Mesendoderm (in vitro differentiated cells): ENCODE measurements around the gene LRRC26. TPM values are rescaled to one million over a fixed set of nuclear protein-coding genes. Genes with fewer than 3 reads are reported as not detected.

Experiments used
- DNase-seq: peaks from one replicate; pipeline ENCODE4 v3.0.0; 2013
- H2AK5ac ChIP-seq: 2 replicates; pipeline ENCODE4 v1.6.1; 2013; ENCODE audit warnings: low read length, inconsistent platforms
- H2BK120ac ChIP-seq: 2 replicates; pipeline ENCODE4 v1.6.1; 2013; ENCODE audit warnings: low read depth, mild to moderate bottlenecking, low read length, moderate library complexity, mixed read lengths
- H2BK15ac ChIP-seq: replicated peaks from 2 replicates; pipeline ENCODE4 v1.6.1; 2013; ENCODE audit warnings: low read depth, mild to moderate bottlenecking, moderate library complexity
- H2BK5ac ChIP-seq: 2 replicates; pipeline ENCODE4 v1.6.1; 2013; ENCODE audit warnings: low read length, inconsistent platforms
- H3K18ac ChIP-seq: 2 replicates; pipeline ENCODE4 v1.6.1; 2013; ENCODE audit warnings: mild to moderate bottlenecking, low read length, mixed read lengths
- H3K23ac ChIP-seq: one replicate; pipeline ENCODE4 v1.6.1; 2013; ENCODE audit warnings: low read length
- H3K27ac ChIP-seq: 2 replicates; pipeline ENCODE4 v1.5.1; 2013; ENCODE audit warnings: low read depth, mild to moderate bottlenecking, inconsistent platforms, low read length, moderate library complexity
- H3K27me3 ChIP-seq: 2 replicates; pipeline ENCODE4 v1.6.1; 2013; ENCODE audit warnings: low read length, control low read depth, mild to moderate bottlenecking, inconsistent platforms; ENCODE audit not compliant: insufficient read depth, poor library complexity
- H3K36me3 ChIP-seq: 2 replicates; pipeline ENCODE4 v1.6.1; 2013; ENCODE audit warnings: low read length, inconsistent platforms; ENCODE audit not compliant: control insufficient read depth, insufficient read depth
- H3K4ac ChIP-seq: one replicate; pipeline ENCODE4 v1.6.1; 2013; ENCODE audit warnings: low read depth, mild to moderate bottlenecking, low read length, moderate library complexity
- H3K4me1 ChIP-seq: 2 replicates; pipeline ENCODE4 v1.6.1; 2013; ENCODE audit warnings: low read depth, low read length, inconsistent platforms; ENCODE audit not compliant: control insufficient read depth
- H3K4me2 ChIP-seq: 2 replicates; pipeline ENCODE4 v1.6.1; 2013; ENCODE audit warnings: low read length
- H3K4me3 ChIP-seq: 2 replicates; pipeline ENCODE4 v1.5.1; 2013; ENCODE audit warnings: mild to moderate bottlenecking, low read length
- H3K56ac ChIP-seq: one replicate; pipeline ENCODE4 v1.6.1; 2013; ENCODE audit warnings: low read length
- H3K79me1 ChIP-seq: 2 replicates; pipeline ENCODE4 v1.6.1; 2013; ENCODE audit warnings: low read length, inconsistent platforms
- H3K79me2 ChIP-seq: 2 replicates; pipeline ENCODE4 v1.6.1; 2013; ENCODE audit warnings: mild to moderate bottlenecking, low read length; ENCODE audit not compliant: control insufficient read depth, insufficient read depth
- H3K9ac ChIP-seq: 2 replicates; pipeline ENCODE4 v1.6.1; 2013; ENCODE audit warnings: low read length, inconsistent platforms
- H4K5ac ChIP-seq: one replicate; pipeline ENCODE4 v1.6.1; 2013; ENCODE audit warnings: low read length
- H4K8ac ChIP-seq: one replicate; pipeline ENCODE4 v1.6.1; 2013; ENCODE audit warnings: low read depth, mild to moderate bottlenecking, control low read depth, low read length, moderate library complexity
- WGBS: extraction: QIAGEN DNeasy Blood & Tissue Kit; methylation state at CpG from one replicate; pipeline ENCODE4 v1.1.7; 2013; ENCODE audit warnings: low lambda C conversion rate, missing lambda C conversion rate; ENCODE audit not compliant: insufficient coverage; ENCODE audit errors: extremely low coverage; 5-methylcytosine and 5-hydroxymethylcytosine counted together
- polyA plus RNA-seq, 2 experiments: library from polyadenylated mRNA; stranded (reverse); fragments of 200-250 nt; gene quantifications; one replicate each; pipeline ENCODE4 v1.2.3, GENCODE V29; 2013

Gene LRRC26
- polyA plus RNA-seq (2013, experiment 1 of 2) = 0.08 TPM
- 0.07 TPM for polyA plus RNA-seq (2013, experiment 2 of 2)

DNA sequence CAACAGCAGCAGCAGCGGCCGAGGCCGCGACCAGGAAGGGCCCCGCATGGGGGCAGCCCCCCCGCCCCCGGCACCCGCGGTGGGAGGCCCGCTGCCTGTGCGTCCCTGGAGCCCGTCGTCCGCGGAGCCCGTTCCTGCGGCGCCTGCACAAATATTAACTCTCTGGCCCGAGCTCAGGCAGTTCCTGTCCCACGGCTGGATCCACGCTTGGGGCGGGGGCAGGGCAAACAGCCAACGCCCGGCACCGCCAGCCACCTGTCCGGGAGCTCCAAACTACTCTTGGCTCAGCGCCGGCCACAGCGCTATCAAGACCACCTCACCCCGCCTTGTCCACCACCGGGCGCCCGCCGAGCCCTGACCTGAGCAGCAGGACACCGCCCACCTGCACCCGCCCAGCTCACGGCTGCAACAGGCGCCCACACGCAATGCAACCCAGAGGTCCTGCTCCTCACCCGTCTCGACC, at the start of gene LRRC26:
Gene LRRC26, minus strand, starts transcription at position 156 of the 463 bp plus-strand sequence. Its CDS starts 108 bp downstream, at position 48.
- no peak within 1 kb of the TSS for H3K27ac ChIP-seq
- no peak within 1 kb of the TSS for H3K4me3 ChIP-seq

DNA sequence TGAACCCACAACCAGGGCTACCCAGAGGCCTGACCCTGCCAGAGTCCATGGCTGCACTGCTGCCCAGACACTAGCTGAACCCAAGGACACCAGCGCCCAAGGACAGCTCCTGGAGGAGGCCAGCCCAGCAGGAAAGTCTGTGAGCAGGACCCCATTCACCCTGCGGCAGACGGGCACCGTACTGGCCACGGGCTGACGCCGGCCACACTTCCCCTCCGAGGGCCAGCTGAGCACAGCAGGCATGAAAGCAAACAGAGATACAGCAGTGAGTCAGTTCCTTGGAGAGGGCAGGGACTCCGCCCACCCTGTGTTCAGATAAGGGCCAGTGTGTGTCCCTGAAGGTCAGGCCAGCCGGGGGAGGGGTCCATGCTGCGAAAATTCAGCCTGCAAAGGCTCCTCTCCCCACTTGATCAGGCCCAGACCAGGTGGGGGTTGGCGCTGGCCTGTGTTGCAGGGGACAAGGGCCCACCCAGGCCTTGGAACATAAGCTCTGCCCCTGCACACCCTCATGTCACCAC, 49.0 kb upstream of the LRRC26 start:
- Histone ChIP-seq H3K27ac (no peak overlapping the region), H2BK15ac (no peak overlapping the region), H3K27me3 (peaks cover 2% of the 10 kb centered on the region), H3K23ac (no peak overlapping the region), H3K36me3 (peaks cover 1% of the 10 kb centered on the region), H3K79me1 (no peaks in the 10 kb centered on the region), H3K9ac (peak overlapping the region; percentile 29), H2BK120ac (no peak overlapping the region), H4K8ac (no peak overlapping the region), H3K79me2 (no peaks in the 10 kb centered on the region), H3K4ac (no peak overlapping the region), H2BK5ac (peak overlapping the region; percentile 50), H4K5ac (no peak overlapping the region), H3K18ac (no peak overlapping the region), H3K4me2 (no peak overlapping the region), H3K4me1 (peaks cover 5% of the 10 kb centered on the region), H2AK5ac (no peak overlapping the region), H3K4me3 (no peak overlapping the region), H3K56ac (peak overlapping the region; percentile 67)
- DNase-seq = peak; percentile 78
- WGBS = no CpG with 5 or more reads among the region's 12 CpGs

More for the DNA sequence above, at the start of gene LRRC26:
- no peaks in the 10 kb centered on the region for H3K36me3 ChIP-seq
- no peak within 1 kb of the TSS for H4K8ac ChIP-seq
- H2BK5ac ChIP-seq = no peak within 1 kb of the TSS
- peaks cover 32% of the 10 kb centered on the region for H3K27me3 ChIP-seq
- H4K5ac ChIP-seq = no peak within 1 kb of the TSS
- no peak within 1 kb of the TSS for H2BK120ac ChIP-seq
- no CpG with 5 or more reads among the region's 41 CpGs for WGBS
- H3K56ac ChIP-seq = peak within 1 kb of the TSS; percentile 34
- H2AK5ac ChIP-seq = no peak within 1 kb of the TSS
- no peak for DNase-seq
- no peaks in the 10 kb centered on the region for H3K4me1 ChIP-seq
- no peak within 1 kb of the TSS for H3K4ac ChIP-seq
- H3K79me2 ChIP-seq = no peaks in the 10 kb centered on the region
- H3K23ac ChIP-seq = no peak within 1 kb of the TSS
- no peak within 1 kb of the TSS for H3K18ac ChIP-seq
- H3K9ac ChIP-seq = no peak within 1 kb of the TSS
- peak within 1 kb of the TSS; percentile 84 for H3K4me2 ChIP-seq
- no peaks in the 10 kb centered on the region for H3K79me1 ChIP-seq
- H2BK15ac ChIP-seq = no peak within 1 kb of the TSS

GRCh38 chr9:137218212-137218753, 48.4 kb upstream of the LRRC26 start:
- DNase-seq = no peak
- peak overlapping the region; percentile 64 for H3K56ac ChIP-seq
- H3K9ac ChIP-seq = peak overlapping the region; percentile 29
- no peak overlapping the region for H4K8ac ChIP-seq
- H2AK5ac ChIP-seq = no peak overlapping the region
- no CpG with 5 or more reads among the region's 30 CpGs for WGBS
- no peak overlapping the region for H3K27ac ChIP-seq
- H3K18ac ChIP-seq = no peak overlapping the region
- peaks cover 1% of the 10 kb centered on the region for H3K36me3 ChIP-seq
- H3K79me2 ChIP-seq = no peaks in the 10 kb centered on the region
- no peak overlapping the region for H4K5ac ChIP-seq
- H2BK5ac ChIP-seq = peak overlapping the region; percentile 50
- no peak overlapping the region for H3K23ac ChIP-seq
- H3K79me1 ChIP-seq = no peaks in the 10 kb centered on the region
- H2BK120ac ChIP-seq = no peak overlapping the region
- H3K4me2 ChIP-seq = no peak overlapping the region
- H2BK15ac ChIP-seq = no peak overlapping the region
- no peak overlapping the region for H3K4me3 ChIP-seq
- peaks cover 2% of the 10 kb centered on the region for H3K27me3 ChIP-seq
- peaks cover 5% of the 10 kb centered on the region for H3K4me1 ChIP-seq
- no peak overlapping the region for H3K4ac ChIP-seq

DNA sequence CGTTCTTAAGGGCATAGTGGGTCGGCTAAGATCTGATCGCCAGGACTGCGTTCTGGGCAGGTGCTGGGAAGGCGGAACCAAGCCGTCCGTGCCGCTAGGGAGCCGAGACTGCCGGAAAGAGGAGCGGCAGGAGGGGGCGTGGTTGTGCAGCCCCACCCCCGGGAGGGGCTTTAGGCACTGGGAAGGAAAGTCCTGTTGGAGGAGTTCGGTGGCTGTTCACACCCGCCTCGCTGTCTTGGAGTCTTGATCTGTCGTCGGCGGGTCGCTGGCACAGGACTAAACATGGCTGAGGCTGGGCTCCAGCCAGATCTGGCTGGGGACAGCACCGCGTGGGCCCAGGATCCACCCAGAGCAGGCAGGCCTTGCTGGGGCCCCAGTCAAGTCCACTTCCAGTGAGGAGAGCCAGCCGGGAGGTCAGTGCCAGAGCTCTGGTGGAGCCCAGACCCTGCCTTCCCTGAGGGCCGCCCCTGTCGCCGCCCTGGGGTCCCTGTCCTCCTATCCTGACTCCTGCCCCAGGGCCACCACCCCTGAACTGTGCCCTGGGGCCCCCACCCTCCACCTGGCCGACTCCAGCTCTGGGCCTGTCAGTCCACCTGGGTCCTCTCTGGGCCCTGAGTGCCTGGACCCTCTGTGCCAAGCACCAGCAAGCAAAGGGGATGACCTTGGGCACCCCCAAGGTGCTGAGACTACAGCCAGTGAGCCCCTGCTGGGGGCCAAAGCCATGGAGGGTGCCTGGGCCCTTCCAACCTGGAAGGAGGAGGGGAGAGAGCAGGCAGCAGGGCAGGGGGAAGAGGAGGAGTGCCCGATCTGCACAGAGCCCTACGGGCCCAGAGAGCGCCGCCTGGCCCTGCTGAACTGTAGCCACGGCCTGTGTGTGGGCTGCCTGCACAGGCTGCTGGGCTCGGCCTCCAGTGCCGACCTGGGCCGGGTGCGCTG, 47.7 kb upstream of the LRRC26 start:
- no peak overlapping the region for H2BK5ac ChIP-seq
- no peak overlapping the region for H2BK120ac ChIP-seq
- no CpG with 5 or more reads among the region's 36 CpGs for WGBS
- peak overlapping the region; percentile 60 for H3K56ac ChIP-seq
- no peaks in the 10 kb centered on the region for H3K79me1 ChIP-seq
- H2AK5ac ChIP-seq = no peak overlapping the region
- no peak overlapping the region for H3K27ac ChIP-seq
- H3K23ac ChIP-seq = no peak overlapping the region
- peak overlapping the region; percentile 42 for H3K9ac ChIP-seq
- H3K18ac ChIP-seq = no peak overlapping the region
- peak; percentile 76 for DNase-seq
- H3K4me3 ChIP-seq = no peak overlapping the region
- H3K27me3 ChIP-seq = peaks cover 2% of the 10 kb centered on the region
- peaks cover 5% of the 10 kb centered on the region for H3K4me1 ChIP-seq
- peaks cover 1% of the 10 kb centered on the region for H3K36me3 ChIP-seq
- no peaks in the 10 kb centered on the region for H3K79me2 ChIP-seq
- no peak overlapping the region for H2BK15ac ChIP-seq
- no peak overlapping the region for H3K4ac ChIP-seq
- H4K8ac ChIP-seq = no peak overlapping the region
- H4K5ac ChIP-seq = no peak overlapping the region
- H3K4me2 ChIP-seq = no peak overlapping the region

- no peak overlapping the region for H2BK5ac ChIP-seq
- no peak overlapping the region for H3K4ac ChIP-seq
- no peak overlapping the region for H3K23ac ChIP-seq
- H3K56ac ChIP-seq = no peak overlapping the region
- H2BK120ac ChIP-seq = no peak overlapping the region
- WGBS = no CpG with 5 or more reads among the region's 30 CpGs
- H3K79me2 ChIP-seq = no peaks in the 10 kb centered on the region
- DNase-seq = no peak
- peaks cover 5% of the 10 kb centered on the region for H3K4me1 ChIP-seq
- H2AK5ac ChIP-seq = no peak overlapping the region
- no peak overlapping the region for H3K18ac ChIP-seq
- H3K9ac ChIP-seq = no peak overlapping the region
- no peaks in the 10 kb centered on the region for H3K27me3 ChIP-seq
- no peak overlapping the region for H3K4me2 ChIP-seq
- H2BK15ac ChIP-seq = no peak overlapping the region
- no peak overlapping the region for H3K4me3 ChIP-seq
- no peak overlapping the region for H4K5ac ChIP-seq
- H3K79me1 ChIP-seq = no peaks in the 10 kb centered on the region
- H3K36me3 ChIP-seq = peaks cover 1% of the 10 kb centered on the region
- no peak overlapping the region for H4K8ac ChIP-seq
- H3K27ac ChIP-seq = no peak overlapping the region
Measured at GRCh38 chr9:137216188-137216965, 46.5 kb upstream of the LRRC26 start.
